WTC11 (cell line): ENCODE measurements around the gene UBASH3A.

Source experiments
- CREM ChIP-seq: sonication (generic); formaldehyde crosslinking; IDR thresholded peaks from 2 replicates; pipeline ENCODE4 v1.8.1; 2022; ENCODE audit warnings: mild to moderate bottlenecking, missing genetic modification reagents, moderate library complexity
- CTCF ChIP-seq: fragments of 200-600 bp; IDR thresholded peaks from 2 replicates; pipeline ENCODE4 v1.8.0; 2022; ENCODE audit warnings: antibody characterized with exemption
- E2F4 ChIP-seq: sonication (generic); formaldehyde crosslinking; IDR thresholded peaks from 2 replicates; pipeline ENCODE4 v1.8.1; 2022; ENCODE audit warnings: low read depth, mild to moderate bottlenecking, moderate library complexity, missing genetic modification reagents, borderline replicate concordance
- JAZF1 ChIP-seq: fragments of 250-450 bp; sonication (Bioruptor Pico); IDR thresholded peaks from 2 replicates; pipeline ENCODE4 v1.9.0; 2021; ENCODE audit warnings: moderate library complexity, mild to moderate bottlenecking, inconsistent platforms
- MAX ChIP-seq: sonication (generic); formaldehyde crosslinking; IDR thresholded peaks from 2 replicates; pipeline ENCODE4 v1.8.0; 2022; ENCODE audit warnings: mild to moderate bottlenecking, missing genetic modification reagents
- MLX ChIP-seq: sonication (generic); formaldehyde crosslinking; IDR thresholded peaks from 2 replicates; pipeline ENCODE4 v1.8.1; 2023; ENCODE audit warnings: mild to moderate bottlenecking, missing genetic modification reagents, moderate library complexity
- RELA ChIP-seq: sonication (generic); formaldehyde crosslinking; IDR thresholded peaks from 2 replicates; pipeline ENCODE4 v1.8.1; 2022; ENCODE audit warnings: missing genetic modification reagents, mild to moderate bottlenecking, borderline replicate concordance
- TEAD1 ChIP-seq: sonication (generic); formaldehyde crosslinking; IDR thresholded peaks from 2 replicates; pipeline ENCODE4 v1.8.0; 2022; ENCODE audit warnings: mild to moderate bottlenecking, missing genetic modification reagents
- TEAD4 ChIP-seq: sonication (generic); formaldehyde crosslinking; IDR thresholded peaks from 2 replicates; pipeline ENCODE4 v1.8.0; 2022; ENCODE audit warnings: mild to moderate bottlenecking, missing genetic modification reagents
- USF1 ChIP-seq: sonication (generic); formaldehyde crosslinking; IDR thresholded peaks from 2 replicates; pipeline ENCODE4 v1.8.0; 2022; ENCODE audit warnings: mild to moderate bottlenecking, missing genetic modification reagents
- ZNF138 ChIP-seq: sonication (generic); formaldehyde crosslinking; conservative IDR thresholded peaks from 2 replicates; pipeline ENCODE4 v1.8.1; 2022; ENCODE audit warnings: mild to moderate bottlenecking, moderate library complexity, missing genetic modification reagents

DNA sequence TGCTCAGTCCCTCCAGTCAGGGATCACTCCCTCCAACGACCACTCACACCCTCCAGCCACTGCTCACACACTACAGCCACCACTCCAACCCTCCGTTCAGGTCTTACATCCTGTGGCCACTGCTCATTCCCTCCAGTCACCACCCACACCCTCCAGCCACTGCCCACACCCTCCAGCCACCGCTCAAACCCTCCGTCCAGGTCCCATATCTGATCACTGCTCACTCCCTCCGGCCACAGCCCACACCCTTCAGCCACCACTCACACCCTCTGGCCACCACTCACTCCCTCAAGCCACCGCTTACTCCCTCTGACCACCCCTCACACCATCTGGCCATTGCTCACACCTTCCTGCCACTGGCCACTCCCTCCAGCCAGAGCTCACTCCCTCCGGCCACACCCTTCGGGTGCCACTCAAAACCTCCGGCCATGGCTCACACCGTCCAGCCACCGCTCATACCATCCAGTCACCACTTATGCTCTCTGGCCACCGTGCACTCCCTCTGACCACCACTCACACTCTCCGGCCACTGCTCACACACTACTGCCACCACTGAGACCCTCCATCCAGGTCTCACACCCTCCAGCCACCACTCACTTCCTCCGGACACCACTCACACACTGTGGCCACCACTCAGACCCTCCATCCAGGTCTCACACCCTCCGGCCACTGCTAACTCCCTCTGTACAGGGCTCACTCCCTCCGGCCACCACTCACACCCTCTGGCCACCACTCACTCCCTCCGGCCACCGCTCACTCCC lies 32.6 kb upstream of the UBASH3A start:
- TF ChIP-seq E2F4 (CRISPR knock-in tag) (no peak), TEAD1 (no peak), CTCF (no peak), MLX (no peak), JAZF1 (no peak), MAX (CRISPR knock-in tag) (no peak), RELA (no peak), TEAD4 (no peak), ZNF138 (CRISPR knock-in tag) (no peak), USF1 (CRISPR knock-in tag) (no peak), CREM (CRISPR knock-in tag) (no peak)
